GM12801 (cell line): ENCODE results near the gene ANKS3.

Experiments used
- CTCF ChIP-seq: IDR thresholded peaks from one replicate; pipeline ENCODE4 v1.5.1; 2011; ENCODE audit warnings: control low read depth; ENCODE audit not compliant: insufficient read length; ENCODE audit errors: extremely low read depth

The ANKS3 gene

GRCh38 chr16:4656221-4656620, 77.8 kb downstream of the ANKS3 start:
- TF ChIP-seq CTCF, result no peak

GRCh38 chr16:4655801-4656200, 78.3 kb downstream of the ANKS3 start:
- TF ChIP-seq CTCF, result no peak

GRCh38 chr16:4654964-4655590, 79.0 kb downstream of the ANKS3 start:
- no peak for TF ChIP-seq CTCF

- no peak for TF ChIP-seq CTCF
Measured at GRCh38 chr16:4654011-4654963, 79.8 kb downstream of the ANKS3 start.

- TF ChIP-seq CTCF, result no peak
Measured at GRCh38 chr16:4652561-4652960, 81.5 kb downstream of the ANKS3 start.

- TF ChIP-seq CTCF, result no peak
Measured at GRCh38 chr16:4651827-4652226, 82.2 kb downstream of the ANKS3 start.

- TF ChIP-seq CTCF, result no peak
Measured at GRCh38 chr16:4649744-4650442, 84.2 kb downstream of the ANKS3 start.
